ENCODE results near the gene FHAD1.

- TF ChIP-seq CTCF (conservative IDR thresholded peaks at IDR 0.05 in 1 of 2, IDR thresholded peaks at IDR 0.05 in 1 of 2; ENCODE audit: extremely low read depth in 1 of 2, insufficient read depth in 1 of 2, low read depth in 1 of 2, low read length in 2 of 2) = no peak
- no peak for TF ChIP-seq EZH2 (IDR thresholded peaks at IDR 0.05; ENCODE audit: borderline replicate concordance, low read length)
Measured at GRCh38 chr1:15391366-15391765, 144.3 kb downstream of the FHAD1 start.

Measured in mammary epithelial cell (primary cell).